ENCODE measurements around the gene SYCE3. TPM values are rescaled to one million over a fixed set of nuclear protein-coding genes. Genes with fewer than 3 reads are reported as not detected.
A peak's percentile ranks its signal among the peaks of the same experiment; 100 is the strongest.

SYCE3 gene
- polyA plus RNA-seq, 1 of the 3 experiments (the other 2 are of a cell fraction), result 3.6 TPM

- ChIA-PET POLR2A (interaction anchor here (0.8 to 1.0 kb wide), 2 partner anchors 11 to 75 kb away, joined by 3 read pairs; partner anchors contain the start of gene SCO2), CTCF (interaction anchor here (1.0 to 1.7 kb wide), 2 partner anchors 38 to 75 kb away, joined by 5 read pairs; partner anchors contain the start of genes SCO2 and SYCE3)
- peak; percentile 93 for DNase-seq
- no peaks in the 10 kb centered on the region for H3K36me3 ChIP-seq (replicated peaks in 1 of 2; ENCODE audit: control insufficient read depth in 1 of 2, insufficient read depth in 2 of 2, low read length in 1 of 2)
- H3K4me1 ChIP-seq (ENCODE audit: control insufficient read depth in 1 of 2, insufficient read depth in 2 of 2, low read depth in 1 of 2, low read length in 1 of 2), result peaks cover 0 to 10% of the 10 kb centered on the region in 2 experiments; a peak in 1 of 4 replicates
- no peaks in the 10 kb centered on the region for H3K27me3 ChIP-seq (ENCODE audit: insufficient read depth)
- WGBS (ENCODE audit: low lambda C conversion rate), result 0% methylated on average over 5 of the region's 61 CpGs
- no peaks in the 10 kb centered on the region for H3K9me2 ChIP-seq
- H3K9ac ChIP-seq, result no peak within 1 kb of the TSS
- peak within 1 kb of the TSS; percentile 73 for H3K4me2 ChIP-seq
- H3K9me3 ChIP-seq, result no peaks in the 10 kb centered on the region
- peak within 1 kb of the TSS in 1 of 2 experiments; percentile 62; a peak in 2 of 4 replicates for H3K27ac ChIP-seq (ENCODE audit: low read depth in 2 of 2, low read length in 1 of 2)
- no peaks in the 10 kb centered on the region for H3K79me2 ChIP-seq (ENCODE audit: insufficient read depth)
- H4K20me1 ChIP-seq (ENCODE audit: insufficient read depth), result no peaks in the 10 kb centered on the region
- peak within 1 kb of the TSS; percentile 26 to 56 for H3K4me3 ChIP-seq (ENCODE audit: low read depth in 2 of 2, low read length in 1 of 2)
- TF ChIP-seq FOXJ3 (CRISPR knock-in tag; IDR thresholded peaks at IDR 0.05) (no peak), ELF1 (IDR thresholded peaks at IDR 0.05) (no peak)
- TF ChIP-seq, protein P1, sequence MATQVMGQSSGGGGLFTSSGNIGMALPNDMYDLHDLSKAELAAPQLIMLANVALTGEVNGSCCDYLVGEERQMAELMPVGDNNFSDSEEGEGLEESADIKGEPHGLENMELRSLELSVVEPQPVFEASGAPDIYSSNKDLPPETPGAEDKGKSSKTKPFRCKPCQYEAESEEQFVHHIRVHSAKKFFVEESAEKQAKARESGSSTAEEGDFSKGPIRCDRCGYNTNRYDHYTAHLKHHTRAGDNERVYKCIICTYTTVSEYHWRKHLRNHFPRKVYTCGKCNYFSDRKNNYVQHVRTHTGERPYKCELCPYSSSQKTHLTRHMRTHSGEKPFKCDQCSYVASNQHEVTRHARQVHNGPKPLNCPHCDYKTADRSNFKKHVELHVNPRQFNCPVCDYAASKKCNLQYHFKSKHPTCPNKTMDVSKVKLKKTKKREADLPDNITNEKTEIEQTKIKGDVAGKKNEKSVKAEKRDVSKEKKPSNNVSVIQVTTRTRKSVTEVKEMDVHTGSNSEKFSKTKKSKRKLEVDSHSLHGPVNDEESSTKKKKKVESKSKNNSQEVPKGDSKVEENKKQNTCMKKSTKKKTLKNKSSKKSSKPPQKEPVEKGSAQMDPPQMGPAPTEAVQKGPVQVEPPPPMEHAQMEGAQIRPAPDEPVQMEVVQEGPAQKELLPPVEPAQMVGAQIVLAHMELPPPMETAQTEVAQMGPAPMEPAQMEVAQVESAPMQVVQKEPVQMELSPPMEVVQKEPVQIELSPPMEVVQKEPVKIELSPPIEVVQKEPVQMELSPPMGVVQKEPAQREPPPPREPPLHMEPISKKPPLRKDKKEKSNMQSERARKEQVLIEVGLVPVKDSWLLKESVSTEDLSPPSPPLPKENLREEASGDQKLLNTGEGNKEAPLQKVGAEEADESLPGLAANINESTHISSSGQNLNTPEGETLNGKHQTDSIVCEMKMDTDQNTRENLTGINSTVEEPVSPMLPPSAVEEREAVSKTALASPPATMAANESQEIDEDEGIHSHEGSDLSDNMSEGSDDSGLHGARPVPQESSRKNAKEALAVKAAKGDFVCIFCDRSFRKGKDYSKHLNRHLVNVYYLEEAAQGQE (IDR thresholded peaks at IDR 0.05; ENCODE audit: low read depth, low read length), result no peak
- no peak within 1 kb of the TSS for H2AFZ ChIP-seq (ENCODE audit: low read depth)
- H3F3A ChIP-seq (replicated peaks; ENCODE audit: insufficient read depth), result no peaks in the 10 kb centered on the region
Observed at GRCh38 chr22:50600538-50600937, 37.8 kb upstream of the SYCE3 start, which contains the start of gene MAPK8IP2. MAPK8IP2 (plus strand) TSS chr22:50600793; CDS start chr22:50600819, 26 bp downstream.

DNA sequence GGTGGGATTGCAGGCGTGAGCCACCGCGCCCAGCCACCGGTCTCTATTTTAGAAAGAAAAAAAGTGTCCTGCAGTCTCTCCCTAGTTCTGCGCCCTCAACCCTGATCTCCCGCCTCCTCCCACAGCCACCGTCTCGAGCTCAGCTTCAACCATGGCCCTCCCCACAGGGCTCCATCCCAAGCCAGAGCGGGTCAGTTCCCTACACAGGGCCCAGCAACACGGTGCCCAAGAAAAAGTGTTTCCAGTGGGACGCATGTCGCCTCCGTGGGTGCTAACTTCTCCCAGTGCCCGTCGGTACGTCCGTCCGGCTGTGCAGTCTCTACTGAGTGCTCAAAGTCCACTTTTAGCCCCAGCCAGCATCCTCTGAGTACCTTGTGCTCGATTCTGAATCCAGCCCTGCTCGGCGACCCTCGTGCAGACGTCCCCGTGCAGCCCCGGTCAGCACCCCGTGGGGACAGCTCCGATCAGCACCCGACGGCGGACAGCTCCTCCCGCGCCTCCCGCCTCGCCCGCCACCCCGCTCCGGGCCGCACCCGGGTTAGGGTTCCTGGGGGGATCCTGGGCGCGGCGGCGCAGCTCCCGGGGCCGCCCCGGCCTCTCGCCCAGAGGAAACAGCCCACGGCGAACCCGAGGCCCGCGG is 37.2 kb upstream of the SYCE3 start:
- no peak overlapping the region for H3K9ac ChIP-seq
- peak overlapping the region; percentile 26 to 51; a peak in 3 of 4 replicates for H3K4me3 ChIP-seq (ENCODE audit: low read depth in 2 of 2, low read length in 1 of 2)
- no peak overlapping the region for H2AFZ ChIP-seq (ENCODE audit: low read depth)
- peak overlapping the region; percentile 71 for H3K4me2 ChIP-seq
- H3K9me3 ChIP-seq, result no peaks in the 10 kb centered on the region
- peak; percentile 70 for DNase-seq
- H3K79me2 ChIP-seq (ENCODE audit: insufficient read depth), result no peaks in the 10 kb centered on the region
- no peaks in the 10 kb centered on the region for H3K36me3 ChIP-seq (replicated peaks in 1 of 2; ENCODE audit: control insufficient read depth in 1 of 2, insufficient read depth in 2 of 2, low read length in 1 of 2)
- POLR2A ChIA-PET, result interaction anchor here (0.6 to 1.1 kb wide), 4 partner anchors 10 to 74 kb away, joined by 3 read pairs; partner anchors contain the start of genes CHKB and SCO2
- no peaks in the 10 kb centered on the region for H3F3A ChIP-seq (replicated peaks; ENCODE audit: insufficient read depth)
- no peaks in the 10 kb centered on the region for H4K20me1 ChIP-seq (ENCODE audit: insufficient read depth)
- TF ChIP-seq GABPA (IDR thresholded peaks at IDR 0.05; ENCODE audit: low read depth) (no peak), ELF1 (IDR thresholded peaks at IDR 0.05) (no peak), NFIC (IDR thresholded peaks at IDR 0.05; ENCODE audit: borderline replicate concordance) (no peak), IRF3 (IDR thresholded peaks at IDR 0.05; ENCODE audit: low read depth, low read length) (no peak), CTCF (IDR thresholded peaks at IDR 0.05) (no peak), SIN3A (IDR thresholded peaks at IDR 0.05; ENCODE audit: borderline replicate concordance, low read depth, low read length) (peak; percentile 99), MXI1 (IDR thresholded peaks at IDR 0.05; ENCODE audit: low read depth, low read length) (peak; percentile 10; the same call in 1 of the 2 replicates)
- TF ChIP-seq, protein P1 (IDR thresholded peaks at IDR 0.05; ENCODE audit: low read depth, low read length), result peak; percentile 100
- TF ChIP-seq, protein P2, sequence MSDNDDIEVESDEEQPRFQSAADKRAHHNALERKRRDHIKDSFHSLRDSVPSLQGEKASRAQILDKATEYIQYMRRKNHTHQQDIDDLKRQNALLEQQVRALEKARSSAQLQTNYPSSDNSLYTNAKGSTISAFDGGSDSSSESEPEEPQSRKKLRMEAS (IDR thresholded peaks at IDR 0.05; ENCODE audit: low read depth), result 0 out of 2 replicates have a peak, but pooled peaks have one; percentile 48
- CTCF ChIA-PET, result interaction anchor here (0.7 to 1.7 kb wide), 3 partner anchors 37 to 143 kb away, joined by 3 to 5 read pairs (median 5); partner anchors contain the start of genes SCO2 and SYCE3
- H3K27ac ChIP-seq (ENCODE audit: low read depth in 2 of 2, low read length in 1 of 2), result peak overlapping the region in 1 of 2 experiments; percentile 51; a peak in 1 of 4 replicates
- no peaks in the 10 kb centered on the region for H3K27me3 ChIP-seq (ENCODE audit: insufficient read depth)
- peaks cover 0 to 10% of the 10 kb centered on the region in 2 experiments; a peak in 1 of 4 replicates for H3K4me1 ChIP-seq (ENCODE audit: control insufficient read depth in 1 of 2, insufficient read depth in 2 of 2, low read depth in 1 of 2, low read length in 1 of 2)
- 18% methylated on average over 17 of the region's 52 CpGs for WGBS (ENCODE audit: low lambda C conversion rate)
- H3K9me2 ChIP-seq, result no peaks in the 10 kb centered on the region
